ENCODE results near the gene SPR.

DNA sequence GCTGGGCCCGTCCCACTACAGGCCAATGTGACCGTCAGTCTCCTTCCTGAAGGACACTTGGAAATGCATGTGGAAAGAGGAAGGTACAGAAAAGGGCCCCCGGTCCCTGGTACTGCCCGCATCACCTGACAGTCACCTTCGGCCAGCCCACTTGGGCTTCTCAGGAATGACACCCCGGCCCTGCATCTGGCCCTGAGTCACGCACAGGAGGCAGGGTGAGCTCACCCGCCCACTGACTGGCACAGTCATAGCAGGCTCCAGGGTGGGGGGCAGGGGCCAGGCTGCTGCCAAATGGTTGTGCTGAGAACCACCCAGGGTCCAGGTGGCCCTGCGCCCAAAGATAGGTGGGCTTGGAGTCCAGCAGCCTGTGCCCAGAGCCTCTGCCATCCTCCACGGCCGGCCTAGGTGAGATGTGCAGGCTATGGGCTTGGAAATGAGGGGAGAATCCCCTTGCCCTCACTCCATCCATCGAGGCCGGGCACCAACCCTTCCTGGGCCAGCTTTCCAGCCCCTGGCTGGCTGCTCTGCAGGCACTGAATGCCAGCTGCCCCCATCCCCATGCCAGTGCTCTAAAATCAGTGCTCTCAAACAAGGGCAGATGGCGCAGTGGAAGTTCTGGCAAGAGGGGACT is 44.2 kb downstream of the SPR start:
- TF ChIP-seq YY1 (IDR thresholded peaks at IDR 0.05; ENCODE audit: insufficient read depth, insufficient read length) (no peak), ZNF274 (IDR thresholded peaks at IDR 0.05; ENCODE audit: low read depth, low read length) (no peak), SUZ12 (IDR thresholded peaks at IDR 0.05; ENCODE audit: extremely low read depth, insufficient read depth, insufficient read length) (no peak)

Measured in NT2/D1 (cell line).